Measurements from ENCODE around the gene RBMY1B. TPM values are rescaled to one million over a fixed set of nuclear protein-coding genes. Genes with fewer than 3 reads are reported as not detected.
"Not testable (repeated sequence)": the region's sequence is repeated elsewhere in the genome, so short reads cannot be mapped to it uniquely, and the experiment has no call there.

Gene RBMY1B
- total RNA-seq (not detected), polyA plus RNA-seq (not detected)
- long read RNA-seq, donor 1, result 0 reads
- long read RNA-seq, donor 2, result 0 reads
- long read RNA-seq, donor 3, result 0 reads

- H3K4me3 ChIP-seq; H3K9me3 ChIP-seq; DNase-seq; H3K27ac ChIP-seq; H3K36me3 ChIP-seq; H3K27me3 ChIP-seq; H3K4me1 ChIP-seq (ENCODE audit: insufficient read depth); intact Hi-C loops (cut with DNase I): not testable (repeated sequence)
- WGBS, 3 donors, result no CpG with 5 or more reads among the region's 28 CpGs
These were observed at the start of gene RBMY1B for GRCh38 chrY:21511038-21511437. TSS of gene RBMY1B (plus strand) at chrY:21511338. CDS start at chrY:21513351, 2,013 bp downstream.

DNA sequence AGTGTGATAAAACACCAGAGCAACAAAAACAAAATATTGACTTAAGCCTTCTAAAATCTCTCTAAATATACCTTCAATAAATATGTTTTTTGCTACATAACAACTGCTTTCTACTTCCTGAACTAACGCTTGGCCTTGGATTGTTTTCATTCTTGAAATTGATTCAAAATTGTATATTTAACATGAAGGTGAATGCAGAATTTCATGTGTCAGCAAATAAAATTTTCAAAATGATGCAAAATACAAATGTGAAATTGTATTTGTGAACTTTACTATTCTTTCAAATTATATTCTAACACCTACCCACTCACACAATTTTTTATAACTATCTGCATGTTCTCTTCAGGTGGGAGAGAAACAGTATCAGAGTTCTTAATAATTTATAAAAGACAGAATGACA lies 48.2 kb upstream of the RBMY1B start:
- H3K27ac ChIP-seq; H3K4me3 ChIP-seq; DNase-seq; intact Hi-C loops (cut with DNase I); H3K4me1 ChIP-seq (ENCODE audit: insufficient read depth); H3K9me3 ChIP-seq; H3K27me3 ChIP-seq; H3K36me3 ChIP-seq: not testable (repeated sequence)
- WGBS, 3 donors, result no CpG with 5 or more reads among the region's 1 CpG

DNA sequence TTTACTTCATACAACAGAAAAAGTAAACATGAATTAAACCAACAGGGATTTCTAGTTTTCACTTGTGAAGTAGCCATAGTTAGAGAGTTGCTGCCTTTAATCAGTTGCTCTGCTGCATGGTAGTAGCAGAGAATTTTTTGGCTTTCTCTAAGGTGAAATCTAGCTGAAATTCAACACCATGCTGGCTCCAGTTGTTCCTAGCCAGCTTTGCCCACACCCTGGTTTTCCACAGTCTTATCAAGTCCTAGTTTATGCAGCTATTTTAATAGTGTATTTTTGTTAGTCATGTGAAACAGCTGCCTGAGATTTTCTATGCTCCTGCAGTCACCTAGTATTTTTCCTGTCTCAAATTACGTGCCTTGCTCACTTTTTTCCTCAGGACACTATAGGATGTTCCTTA lies 28.2 kb upstream of the RBMY1B start:
- intact Hi-C loops (cut with DNase I), result no loop called here
- Histone ChIP-seq H3K27ac (no peak overlapping the region), H3K4me3 (no peak overlapping the region), H3K9me3 (no peaks in the 10 kb centered on the region), H3K4me1 (ENCODE audit: insufficient read depth) (no peaks in the 10 kb centered on the region), H3K27me3 (no peaks in the 10 kb centered on the region), H3K36me3 (no peaks in the 10 kb centered on the region)
- TF ChIP-seq EP300 (IDR thresholded peaks at IDR 0.05) (no peak), POLR2A (IDR thresholded peaks at IDR 0.05) (no peak)
- TF ChIP-seq, protein P1, sequence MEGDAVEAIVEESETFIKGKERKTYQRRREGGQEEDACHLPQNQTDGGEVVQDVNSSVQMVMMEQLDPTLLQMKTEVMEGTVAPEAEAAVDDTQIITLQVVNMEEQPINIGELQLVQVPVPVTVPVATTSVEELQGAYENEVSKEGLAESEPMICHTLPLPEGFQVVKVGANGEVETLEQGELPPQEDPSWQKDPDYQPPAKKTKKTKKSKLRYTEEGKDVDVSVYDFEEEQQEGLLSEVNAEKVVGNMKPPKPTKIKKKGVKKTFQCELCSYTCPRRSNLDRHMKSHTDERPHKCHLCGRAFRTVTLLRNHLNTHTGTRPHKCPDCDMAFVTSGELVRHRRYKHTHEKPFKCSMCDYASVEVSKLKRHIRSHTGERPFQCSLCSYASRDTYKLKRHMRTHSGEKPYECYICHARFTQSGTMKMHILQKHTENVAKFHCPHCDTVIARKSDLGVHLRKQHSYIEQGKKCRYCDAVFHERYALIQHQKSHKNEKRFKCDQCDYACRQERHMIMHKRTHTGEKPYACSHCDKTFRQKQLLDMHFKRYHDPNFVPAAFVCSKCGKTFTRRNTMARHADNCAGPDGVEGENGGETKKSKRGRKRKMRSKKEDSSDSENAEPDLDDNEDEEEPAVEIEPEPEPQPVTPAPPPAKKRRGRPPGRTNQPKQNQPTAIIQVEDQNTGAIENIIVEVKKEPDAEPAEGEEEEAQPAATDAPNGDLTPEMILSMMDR (IDR thresholded peaks at IDR 0.05), result no peak
- no CpG with 5 or more reads among the region's 1 CpG for WGBS, 3 donors
- no peak for DNase-seq

DNA sequence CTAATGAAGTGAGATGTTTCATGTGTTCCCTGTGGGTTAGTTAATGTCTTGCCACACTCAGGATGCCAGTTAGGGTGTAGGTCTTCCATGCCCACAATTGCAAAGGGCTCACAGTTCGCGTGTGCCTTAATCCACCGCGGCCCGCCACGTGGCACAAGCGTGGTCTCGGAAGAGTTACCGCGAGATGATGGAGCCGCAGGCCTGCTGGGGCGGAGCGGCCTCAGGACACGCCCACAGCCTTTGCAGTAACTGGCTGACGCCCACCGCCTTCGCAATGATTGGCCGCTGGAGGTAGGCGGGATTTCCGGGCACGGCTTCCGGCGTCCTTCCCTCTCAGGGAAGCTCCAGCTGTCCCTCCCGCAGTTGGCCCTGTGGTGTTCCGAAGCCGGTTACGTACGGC lies 23.4 kb downstream of the RBMY1B start, which contains the start of gene RBMY1A1:
RBMY1A1 (plus strand) TSS at position 301 of the 400 bp plus-strand sequence. CDS start 2,013 bp downstream, outside the sequence.
- DNase-seq; H3K4me1 ChIP-seq (ENCODE audit: insufficient read depth); H3K9me3 ChIP-seq; H3K27me3 ChIP-seq; H3K36me3 ChIP-seq; intact Hi-C loops (cut with DNase I); H3K27ac ChIP-seq; H3K4me3 ChIP-seq: not testable (repeated sequence)
- no CpG with 5 or more reads among the region's 28 CpGs for WGBS, 3 donors

DNA sequence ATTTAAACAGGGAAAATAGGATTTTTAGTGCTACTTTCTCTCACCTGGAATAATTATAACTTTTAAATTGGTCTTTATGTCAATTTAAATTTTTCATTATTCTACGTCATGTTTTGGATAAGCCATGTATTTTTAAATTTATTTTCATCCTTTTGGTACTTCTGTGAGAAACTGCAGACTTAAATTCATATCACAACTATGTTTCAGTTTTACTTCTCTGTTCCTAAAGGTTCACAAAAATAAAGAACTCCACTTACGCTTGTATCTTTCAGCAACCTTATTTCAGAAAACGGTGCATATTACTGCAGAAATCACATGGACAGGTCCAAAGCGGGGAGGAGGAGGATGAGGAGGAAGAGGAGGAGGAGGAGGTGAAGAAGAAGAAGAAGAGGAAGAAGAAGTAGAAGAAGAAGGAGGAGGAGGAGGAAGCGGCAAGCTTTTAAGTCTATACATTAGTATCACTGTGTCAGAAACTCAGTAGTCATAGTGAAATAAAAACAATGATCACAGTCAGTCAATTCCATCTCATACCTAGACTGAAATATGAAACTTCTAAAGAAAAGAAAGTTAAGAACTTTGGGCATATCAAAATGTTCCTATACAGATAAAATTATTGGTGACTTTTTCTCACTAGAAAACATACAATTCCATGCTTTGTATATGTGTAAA lies 48.3 kb downstream of the RBMY1B start:
- no CpG with 5 or more reads among the region's 5 CpGs for WGBS, 3 donors
- intact Hi-C loops (cut with DNase I); H3K4me3 ChIP-seq; H3K36me3 ChIP-seq; H3K27me3 ChIP-seq; DNase-seq; H3K4me1 ChIP-seq (ENCODE audit: insufficient read depth); H3K27ac ChIP-seq; H3K9me3 ChIP-seq: not testable (repeated sequence)

Other genes with a start within 250 kb of the RBMY1B start
- gene RBMY1A1, start 23.5 kb downstream of the RBMY1B start, total RNA-seq, result not detected
- gene RBMY1A1, start 23.5 kb downstream of the RBMY1B start, polyA plus RNA-seq, result not detected

All from ovary (tissue), 10 donors.